Measurements from ENCODE around the gene ELN. TPM values are rescaled to one million over a fixed set of nuclear protein-coding genes. Genes with fewer than 3 reads are reported as not detected.

The ELN gene
- total and polyA plus RNA-seq, 9 of the 15 experiments (the other 6 are each of a cell fraction or from before 2014, with no cell fraction given) = 0.20 TPM; not detected in 8

DNA sequence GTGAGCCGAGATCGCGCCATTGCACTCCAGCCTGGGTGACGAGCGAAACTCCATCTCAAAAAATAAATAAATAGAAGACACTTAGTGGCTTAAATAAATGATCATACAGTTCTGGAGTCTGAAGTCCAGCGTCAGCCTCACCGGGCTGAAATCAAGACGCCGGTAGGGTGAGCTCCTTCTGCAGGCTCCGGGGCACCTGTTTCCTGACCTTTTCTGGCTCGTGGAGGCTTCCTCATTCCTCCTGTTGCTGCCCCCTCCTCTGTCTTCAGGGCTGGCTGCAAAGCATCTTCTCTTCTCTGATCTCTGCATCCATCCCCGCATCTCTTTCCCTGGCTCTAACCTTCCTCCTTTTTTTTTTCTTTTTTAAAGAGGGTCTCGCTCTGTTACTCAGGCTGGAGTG is 88.4 kb downstream of the ELN start (continued):
- no peak for TF ChIP-seq PRPF4 (IDR thresholded peaks at IDR 0.05; ENCODE audit: insufficient read depth, low read depth, low read length, poor library complexity, severe bottlenecking)
- TF ChIP-seq, protein P1, sequence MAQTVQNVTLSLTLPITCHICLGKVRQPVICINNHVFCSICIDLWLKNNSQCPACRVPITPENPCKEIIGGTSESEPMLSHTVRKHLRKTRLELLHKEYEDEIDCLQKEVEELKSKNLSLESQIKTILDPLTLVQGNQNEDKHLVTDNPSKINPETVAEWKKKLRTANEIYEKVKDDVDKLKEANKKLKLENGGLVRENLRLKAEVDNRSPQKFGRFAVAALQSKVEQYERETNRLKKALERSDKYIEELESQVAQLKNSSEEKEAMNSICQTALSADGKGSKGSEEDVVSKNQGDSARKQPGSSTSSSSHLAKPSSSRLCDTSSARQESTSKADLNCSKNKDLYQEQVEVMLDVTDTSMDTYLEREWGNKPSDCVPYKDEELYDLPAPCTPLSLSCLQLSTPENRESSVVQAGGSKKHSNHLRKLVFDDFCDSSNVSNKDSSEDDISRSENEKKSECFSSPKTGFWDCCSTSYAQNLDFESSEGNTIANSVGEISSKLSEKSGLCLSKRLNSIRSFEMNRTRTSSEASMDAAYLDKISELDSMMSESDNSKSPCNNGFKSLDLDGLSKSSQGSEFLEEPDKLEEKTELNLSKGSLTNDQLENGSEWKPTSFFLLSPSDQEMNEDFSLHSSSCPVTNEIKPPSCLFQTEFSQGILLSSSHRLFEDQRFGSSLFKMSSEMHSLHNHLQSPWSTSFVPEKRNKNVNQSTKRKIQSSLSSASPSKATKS (CRISPR knock-in tag; IDR thresholded peaks at IDR 0.05) = no peak
- no peak for TF ChIP-seq MIER1 (IDR thresholded peaks at IDR 0.05; ENCODE audit: low read depth)
- TF ChIP-seq TARDBP (IDR thresholded peaks at IDR 0.05) = no peak
- no peak for TF ChIP-seq ARID3B (CRISPR knock-in tag; IDR thresholded peaks at IDR 0.05; ENCODE audit: borderline replicate concordance)
- no peak for TF ChIP-seq NCOA4 (IDR thresholded peaks at IDR 0.05; ENCODE audit: partially characterized antibody)
- no peak for TF ChIP-seq CBFA2T2 (conservative IDR thresholded peaks at IDR 0.05)
- no peak for TF ChIP-seq BCL6 (CRISPR knock-in tag; IDR thresholded peaks at IDR 0.05)

Other genes starting within 250 kb of the ELN start
- 0.05 and 0.08 TPM in 2 replicates for gene CLDN4, start 197.2 kb upstream of the ELN start, total RNA-seq (2014; rRNA removed)
- 0.06 TPM in 1 of 2 replicates, not detected in the other for gene CLDN4, start 197.2 kb upstream of the ELN start, total RNA-seq (2014; rRNA removed; fragmentation: Illumina TruSeq; extraction: Trizol)
- gene CLDN4, start 197.2 kb upstream of the ELN start, total RNA-seq (2015; rRNA removed; fragmentation: Illumina TruSeq; extraction: Trizol) = 0.04 and 0.07 TPM in 2 replicates
- gene CLDN4, start 197.2 kb upstream of the ELN start, total RNA-seq (2021) = 0.60 and 0.63 TPM in 2 replicates
- gene CLDN4, start 197.2 kb upstream of the ELN start, polyA plus RNA-seq (2011; rRNA removed) = 0.06 and 0.37 TPM in 2 replicates
- gene CLDN4, start 197.2 kb upstream of the ELN start, polyA plus RNA-seq (2014; fragmentation: Illumina TruSeq; extraction: Trizol) = 0.10 and 0.21 TPM in 2 replicates
- gene CLDN4, start 197.2 kb upstream of the ELN start, polyA plus RNA-seq (2014; fragmentation: Nextera tagmentation; extraction: Ambion mirVana) = not detected
- 0.05 and 0.13 TPM in 2 replicates for gene CLDN4, start 197.2 kb upstream of the ELN start, polyA plus RNA-seq (2014; rRNA removed)
- gene METTL27, start 185.7 kb upstream of the ELN start, total RNA-seq (2014; rRNA removed) = 0.32 and 0.94 TPM in 2 replicates
- gene METTL27, start 185.7 kb upstream of the ELN start, total RNA-seq (2014; rRNA removed; fragmentation: Illumina TruSeq; extraction: Trizol) = not detected in 2 replicates
- gene METTL27, start 185.7 kb upstream of the ELN start, total RNA-seq (2015; rRNA removed; fragmentation: Illumina TruSeq; extraction: Trizol) = not detected in 2 replicates
- 0.42 and 0.73 TPM in 2 replicates for gene METTL27, start 185.7 kb upstream of the ELN start, total RNA-seq (2021)
- gene METTL27, start 185.7 kb upstream of the ELN start, polyA plus RNA-seq (2011; rRNA removed) = 0.33 and 0.49 TPM in 2 replicates
- 0.69 TPM in 1 of 2 replicates, not detected in the other for gene METTL27, start 185.7 kb upstream of the ELN start, polyA plus RNA-seq (2014; fragmentation: Illumina TruSeq; extraction: Trizol)
- under 1 TPM in 1 of 2 experiments, not detected in 1; 0.08 TPM for gene METTL27, start 185.7 kb upstream of the ELN start, polyA plus RNA-seq (2014; fragmentation: Nextera tagmentation; extraction: Ambion mirVana)
- 0.35 and 0.82 TPM in 2 replicates for gene METTL27, start 185.7 kb upstream of the ELN start, polyA plus RNA-seq (2014; rRNA removed)
- gene TMEM270, start 167.0 kb upstream of the ELN start, total RNA-seq (2014; rRNA removed) = not detected in 2 replicates
- gene TMEM270, start 167.0 kb upstream of the ELN start, total RNA-seq (2014; rRNA removed; fragmentation: Illumina TruSeq; extraction: Trizol) = not detected in 2 replicates
- not detected in 2 replicates for gene TMEM270, start 167.0 kb upstream of the ELN start, total RNA-seq (2015; rRNA removed; fragmentation: Illumina TruSeq; extraction: Trizol)
- gene TMEM270, start 167.0 kb upstream of the ELN start, total RNA-seq (2021) = not detected in 2 replicates
- not detected in 2 replicates for gene TMEM270, start 167.0 kb upstream of the ELN start, polyA plus RNA-seq (2011; rRNA removed)
- not detected in 2 replicates for gene TMEM270, start 167.0 kb upstream of the ELN start, polyA plus RNA-seq (2014; fragmentation: Illumina TruSeq; extraction: Trizol)
- not detected for gene TMEM270, start 167.0 kb upstream of the ELN start, polyA plus RNA-seq (2014; fragmentation: Nextera tagmentation; extraction: Ambion mirVana)
- gene TMEM270, start 167.0 kb upstream of the ELN start, polyA plus RNA-seq (2014; rRNA removed) = not detected in 2 replicates
- gene LIMK1, start 55.6 kb downstream of the ELN start, total RNA-seq (2014; rRNA removed) = 21.1 and 23.1 TPM in 2 replicates
- 5.1 and 6.4 TPM in 2 replicates for gene LIMK1, start 55.6 kb downstream of the ELN start, total RNA-seq (2014; rRNA removed; fragmentation: Illumina TruSeq; extraction: Trizol)
- gene LIMK1, start 55.6 kb downstream of the ELN start, total RNA-seq (2015; rRNA removed; fragmentation: Illumina TruSeq; extraction: Trizol) = 15.0 and 16.0 TPM in 2 replicates
- 29.0 and 30.0 TPM in 2 replicates for gene LIMK1, start 55.6 kb downstream of the ELN start, total RNA-seq (2021)
- 14.3 and 17.7 TPM in 2 replicates for gene LIMK1, start 55.6 kb downstream of the ELN start, polyA plus RNA-seq (2011; rRNA removed)
- 24.5 and 36.9 TPM in 2 replicates for gene LIMK1, start 55.6 kb downstream of the ELN start, polyA plus RNA-seq (2014; fragmentation: Illumina TruSeq; extraction: Trizol)
- gene LIMK1, start 55.6 kb downstream of the ELN start, polyA plus RNA-seq (2014; fragmentation: Nextera tagmentation; extraction: Ambion mirVana) = under 1 TPM; 0.14 to 0.38 TPM
- gene LIMK1, start 55.6 kb downstream of the ELN start, polyA plus RNA-seq (2014; rRNA removed) = 15.9 and 18.1 TPM in 2 replicates
- 315 and 338 TPM in 2 replicates for gene EIF4H, start 146.2 kb downstream of the ELN start, total RNA-seq (2014; rRNA removed)
- gene EIF4H, start 146.2 kb downstream of the ELN start, total RNA-seq (2014; rRNA removed; fragmentation: Illumina TruSeq; extraction: Trizol) = 262 and 319 TPM in 2 replicates
- gene EIF4H, start 146.2 kb downstream of the ELN start, total RNA-seq (2015; rRNA removed; fragmentation: Illumina TruSeq; extraction: Trizol) = 350 and 354 TPM in 2 replicates
- gene EIF4H, start 146.2 kb downstream of the ELN start, total RNA-seq (2021) = 408 and 416 TPM in 2 replicates
- gene EIF4H, start 146.2 kb downstream of the ELN start, polyA plus RNA-seq (2011; rRNA removed) = 346 and 435 TPM in 2 replicates
- gene EIF4H, start 146.2 kb downstream of the ELN start, polyA plus RNA-seq (2014; fragmentation: Illumina TruSeq; extraction: Trizol) = 319 and 334 TPM in 2 replicates
- gene EIF4H, start 146.2 kb downstream of the ELN start, polyA plus RNA-seq (2014; fragmentation: Nextera tagmentation; extraction: Ambion mirVana) = 10 to 100 TPM; 11.0 to 15.9 TPM
- gene EIF4H, start 146.2 kb downstream of the ELN start, polyA plus RNA-seq (2014; rRNA removed) = 369 and 425 TPM in 2 replicates
- gene LAT2, start 181.8 kb downstream of the ELN start, total RNA-seq (2014; rRNA removed) = 0.29 and 0.45 TPM in 2 replicates
- 0.15 TPM in 1 of 2 replicates, not detected in the other for gene LAT2, start 181.8 kb downstream of the ELN start, total RNA-seq (2014; rRNA removed; fragmentation: Illumina TruSeq; extraction: Trizol)
- gene LAT2, start 181.8 kb downstream of the ELN start, total RNA-seq (2015; rRNA removed; fragmentation: Illumina TruSeq; extraction: Trizol) = 0.11 and 0.23 TPM in 2 replicates
- gene LAT2, start 181.8 kb downstream of the ELN start, total RNA-seq (2021) = 0.29 and 0.58 TPM in 2 replicates
- gene LAT2, start 181.8 kb downstream of the ELN start, polyA plus RNA-seq (2011; rRNA removed) = 0.24 and 0.65 TPM in 2 replicates
- 0.40 and 0.47 TPM in 2 replicates for gene LAT2, start 181.8 kb downstream of the ELN start, polyA plus RNA-seq (2014; fragmentation: Illumina TruSeq; extraction: Trizol)
- under 1 TPM; 0.24 to 0.25 TPM for gene LAT2, start 181.8 kb downstream of the ELN start, polyA plus RNA-seq (2014; fragmentation: Nextera tagmentation; extraction: Ambion mirVana)
- gene LAT2, start 181.8 kb downstream of the ELN start, polyA plus RNA-seq (2014; rRNA removed) = 0.24 and 0.78 TPM in 2 replicates
- 93.6 and 123 TPM in 2 replicates for gene RFC2, start 226.2 kb downstream of the ELN start, total RNA-seq (2014; rRNA removed)
- 96.6 and 99.8 TPM in 2 replicates for gene RFC2, start 226.2 kb downstream of the ELN start, total RNA-seq (2014; rRNA removed; fragmentation: Illumina TruSeq; extraction: Trizol)
- 122 and 126 TPM in 2 replicates for gene RFC2, start 226.2 kb downstream of the ELN start, total RNA-seq (2015; rRNA removed; fragmentation: Illumina TruSeq; extraction: Trizol)
- 102 and 104 TPM in 2 replicates for gene RFC2, start 226.2 kb downstream of the ELN start, total RNA-seq (2021)
- gene RFC2, start 226.2 kb downstream of the ELN start, polyA plus RNA-seq (2011; rRNA removed) = 78.2 and 109 TPM in 2 replicates
- gene RFC2, start 226.2 kb downstream of the ELN start, polyA plus RNA-seq (2014; fragmentation: Illumina TruSeq; extraction: Trizol) = 156 and 161 TPM in 2 replicates
- gene RFC2, start 226.2 kb downstream of the ELN start, polyA plus RNA-seq (2014; fragmentation: Nextera tagmentation; extraction: Ambion mirVana) = 10 to 100 TPM; 32.5 to 55.6 TPM
- gene RFC2, start 226.2 kb downstream of the ELN start, polyA plus RNA-seq (2014; rRNA removed) = 112 and 124 TPM in 2 replicates